ENCODE measurements around the gene CBX4.

The CBX4 gene

GRCh38 chr17:79839356-79840268, at the start of gene CBX4:
TSS of gene CBX4 (minus strand) at chr17:79839440. CDS start at chr17:79839251, 189 bp downstream.
- DNase-seq (ENCODE audit: extremely low read depth in 1 of 2, low read depth in 1 of 2) = peak; percentile 69 to 87

DNA sequence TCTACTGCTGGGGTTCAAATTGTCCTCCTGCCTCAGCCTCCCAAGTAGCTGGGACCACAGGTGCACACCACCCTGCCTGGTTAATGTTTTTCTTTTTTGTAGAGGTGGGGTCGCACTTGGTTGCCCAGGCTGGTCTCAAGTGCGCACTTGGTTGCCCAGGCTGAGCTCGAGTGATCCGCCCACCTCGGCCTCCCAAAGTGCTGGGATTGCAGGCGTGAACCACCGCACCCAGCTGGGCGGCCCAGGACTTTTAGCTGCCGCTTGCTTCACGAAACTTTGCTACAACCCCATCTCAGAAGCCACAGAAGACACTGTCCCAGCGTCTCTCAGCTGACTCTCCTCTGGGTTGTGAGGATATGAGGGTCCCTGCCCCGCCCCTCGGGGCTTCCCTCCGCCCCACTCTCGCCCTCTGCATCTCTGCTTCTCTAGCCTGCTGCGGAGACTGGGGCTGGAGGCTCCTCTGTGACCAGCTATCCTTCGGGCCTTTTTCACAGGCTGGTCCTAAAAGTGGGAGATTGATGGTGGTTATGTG, 48.8 kb upstream of the CBX4 start:
- no peak for DNase-seq (ENCODE audit: extremely low read depth in 1 of 2, low read depth in 1 of 2)

DNA sequence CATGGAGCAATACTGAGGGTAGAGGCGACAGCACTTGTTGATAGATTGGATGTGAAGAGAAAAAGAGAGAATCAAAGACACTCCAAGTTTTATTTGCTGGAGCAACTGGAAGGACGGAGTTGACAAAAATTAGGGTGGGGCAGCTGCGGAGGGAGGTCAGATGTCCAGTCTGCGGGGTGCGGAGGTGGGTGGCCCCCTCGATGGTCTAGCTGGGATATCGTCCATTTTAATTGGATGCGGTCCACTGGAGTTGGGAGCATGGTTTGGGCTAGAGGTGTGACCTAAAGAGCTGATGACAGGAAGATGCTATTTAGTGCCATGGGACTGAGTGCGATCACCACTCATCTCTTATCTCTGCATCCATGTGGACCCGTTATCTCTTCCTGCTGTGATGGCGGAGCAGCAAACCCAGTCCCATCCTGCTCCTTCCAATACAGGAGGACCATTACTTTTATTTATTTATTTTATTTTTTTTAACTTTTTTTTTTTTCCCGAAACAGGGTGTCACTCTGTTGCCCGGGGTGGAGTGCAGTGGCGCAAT, 48.3 kb upstream of the CBX4 start:
- DNase-seq (ENCODE audit: extremely low read depth in 1 of 2, low read depth in 1 of 2) = no peak

GRCh38 chr17:79883202-79883601, 44.0 kb upstream of the CBX4 start:
- no peak for DNase-seq (ENCODE audit: extremely low read depth in 1 of 2, low read depth in 1 of 2)

- no peak for DNase-seq (ENCODE audit: extremely low read depth in 1 of 2, low read depth in 1 of 2)
Measured at GRCh38 chr17:79878329-79878947, 39.2 kb upstream of the CBX4 start.

- DNase-seq (ENCODE audit: extremely low read depth in 1 of 2, low read depth in 1 of 2) = no peak
Measured at GRCh38 chr17:79877041-79877440, 37.8 kb upstream of the CBX4 start.

- no peak for DNase-seq (ENCODE audit: extremely low read depth in 1 of 2, low read depth in 1 of 2)
Measured at GRCh38 chr17:79875511-79875910, 36.3 kb upstream of the CBX4 start.

DNA sequence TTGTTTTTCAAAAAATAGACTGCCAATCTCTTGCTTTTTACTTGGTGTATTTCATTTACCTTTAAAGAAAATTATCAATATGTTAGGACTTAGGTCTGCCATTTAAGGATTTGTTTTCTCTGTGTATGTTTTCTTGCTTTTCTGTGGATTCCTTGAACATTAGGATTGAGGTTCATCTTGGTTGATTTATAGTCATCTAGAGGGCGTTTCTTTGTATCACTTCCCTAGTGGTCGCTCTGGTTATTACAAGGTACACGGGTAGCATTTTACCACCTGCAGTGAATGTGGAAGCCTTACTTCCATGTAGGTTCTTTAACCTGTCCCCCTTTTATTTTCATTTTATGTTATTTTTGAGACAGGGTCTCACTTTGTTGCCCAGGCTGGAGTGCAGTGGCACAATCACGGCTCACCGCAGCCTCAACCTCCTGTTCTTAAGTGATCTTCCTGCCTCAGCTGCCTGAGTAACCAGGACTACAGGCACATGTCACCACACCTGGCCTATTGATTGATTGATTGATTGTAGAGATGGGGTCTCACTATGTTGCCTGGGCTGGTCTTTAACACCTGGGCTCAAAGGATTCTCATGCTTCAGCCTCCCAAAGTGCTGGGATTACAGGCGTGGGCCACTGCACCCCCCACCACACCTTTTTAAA, 35.2 kb upstream of the CBX4 start:
- no peak for DNase-seq (ENCODE audit: extremely low read depth in 1 of 2, low read depth in 1 of 2)

DNA sequence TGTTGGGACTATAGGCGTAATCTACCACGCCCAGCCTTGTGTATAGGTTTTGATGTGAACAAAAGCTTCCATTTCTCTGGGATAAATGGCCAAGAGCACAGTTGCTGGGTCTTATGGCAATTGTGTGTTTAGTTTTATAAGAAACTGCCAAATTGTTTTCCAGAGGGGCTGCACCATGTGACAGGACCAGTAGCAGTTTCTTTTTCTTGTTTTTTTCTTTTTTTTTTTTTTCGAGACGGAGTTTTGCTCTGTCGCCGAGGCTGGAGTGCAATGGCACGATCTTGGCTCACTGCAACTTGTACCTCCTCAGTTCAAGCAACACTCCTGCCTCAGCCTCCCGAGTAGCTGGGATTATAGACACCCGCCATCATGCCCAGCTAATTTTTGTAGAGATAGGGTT, 34.3 kb upstream of the CBX4 start:
- no peak for DNase-seq (ENCODE audit: extremely low read depth in 1 of 2, low read depth in 1 of 2)

DNA sequence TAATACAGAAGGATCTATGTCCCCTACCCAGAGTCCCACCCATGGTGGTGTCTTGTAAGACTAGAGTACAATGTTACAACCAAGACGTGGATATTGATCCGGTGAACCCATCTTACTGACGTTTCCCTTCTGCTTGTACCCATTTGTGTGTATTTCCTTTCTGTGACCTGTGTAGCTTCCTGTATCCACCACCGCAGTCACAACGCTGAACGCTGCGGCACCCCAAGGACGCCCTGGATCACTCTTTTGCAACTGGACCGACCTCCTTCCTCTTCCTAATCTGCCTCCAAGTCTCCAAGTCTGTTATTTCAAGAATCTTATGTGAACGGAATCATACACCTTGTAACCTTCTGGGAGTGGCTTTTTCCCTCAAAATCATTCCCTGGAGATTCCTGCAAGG, 33.5 kb upstream of the CBX4 start:
- DNase-seq (ENCODE audit: extremely low read depth in 1 of 2, low read depth in 1 of 2) = no peak

DNA sequence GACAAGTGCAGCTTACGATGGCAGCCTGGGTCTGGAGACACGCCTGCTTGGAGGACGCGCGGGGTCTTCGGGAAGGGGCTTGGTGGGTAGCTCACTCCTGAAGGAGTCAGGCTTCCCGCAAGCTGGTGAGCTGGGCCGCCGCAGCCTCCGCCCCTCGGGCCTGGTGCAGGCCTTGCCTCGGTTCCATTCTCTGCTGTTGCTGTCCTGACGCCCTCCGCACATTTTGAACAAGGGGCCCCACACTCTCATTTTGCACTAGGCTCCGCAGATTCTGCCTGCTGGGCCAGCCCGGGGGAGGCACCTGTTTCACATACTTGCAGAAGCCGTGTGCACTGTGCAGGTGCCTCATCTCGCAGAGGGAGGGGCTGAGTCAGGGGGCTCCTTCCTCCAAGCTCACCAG, 31.9 kb upstream of the CBX4 start:
- no peak for DNase-seq (ENCODE audit: extremely low read depth in 1 of 2, low read depth in 1 of 2)

- DNase-seq (ENCODE audit: extremely low read depth in 1 of 2, low read depth in 1 of 2) = no peak
Measured at GRCh38 chr17:79870540-79870939, 31.3 kb upstream of the CBX4 start.

GRCh38 chr17:79866791-79867518, 27.7 kb upstream of the CBX4 start:
- DNase-seq (ENCODE audit: extremely low read depth in 1 of 2, low read depth in 1 of 2) = no peak

- no peak for DNase-seq (ENCODE audit: extremely low read depth in 1 of 2, low read depth in 1 of 2)
Measured at GRCh38 chr17:79865351-79866210, 26.3 kb upstream of the CBX4 start.

DNA sequence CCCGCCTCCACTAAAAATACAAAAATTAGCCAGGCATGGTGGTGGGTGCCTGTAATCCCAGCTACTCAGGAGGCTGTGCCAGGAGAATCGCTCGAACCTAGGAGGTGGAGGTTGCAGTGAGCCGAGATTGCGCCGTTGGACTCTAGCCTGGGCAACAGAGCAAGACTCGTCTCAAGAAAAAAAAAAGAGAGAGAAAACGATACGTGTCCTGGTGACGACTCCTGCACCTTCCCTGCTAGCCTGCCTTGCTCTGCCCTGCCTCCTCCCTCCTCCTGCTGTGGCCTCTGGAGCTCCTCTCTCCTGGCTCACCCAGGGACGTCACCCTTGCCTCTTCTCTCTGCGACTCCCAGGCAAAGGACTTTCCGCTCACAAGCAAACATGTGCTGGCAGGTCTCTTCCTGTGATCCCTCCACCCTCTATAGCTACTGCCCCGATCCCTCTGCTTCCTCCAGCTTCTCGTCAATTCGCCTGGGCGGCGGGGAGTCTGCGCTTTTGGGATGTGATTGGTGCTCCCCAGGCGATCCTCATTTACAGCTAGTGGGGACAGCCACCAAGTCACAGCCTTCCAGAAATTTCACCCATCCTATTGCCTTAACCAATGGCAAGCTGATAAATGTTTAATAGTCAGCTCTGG, 25.5 kb upstream of the CBX4 start:
- no peak for DNase-seq (ENCODE audit: extremely low read depth in 1 of 2, low read depth in 1 of 2)

- DNase-seq (ENCODE audit: extremely low read depth in 1 of 2, low read depth in 1 of 2) = no peak
Measured at GRCh38 chr17:79864147-79864546, 24.9 kb upstream of the CBX4 start.

- no peak for DNase-seq (ENCODE audit: extremely low read depth in 1 of 2, low read depth in 1 of 2)
Measured at GRCh38 chr17:79862771-79863440, 23.7 kb upstream of the CBX4 start.

DNA sequence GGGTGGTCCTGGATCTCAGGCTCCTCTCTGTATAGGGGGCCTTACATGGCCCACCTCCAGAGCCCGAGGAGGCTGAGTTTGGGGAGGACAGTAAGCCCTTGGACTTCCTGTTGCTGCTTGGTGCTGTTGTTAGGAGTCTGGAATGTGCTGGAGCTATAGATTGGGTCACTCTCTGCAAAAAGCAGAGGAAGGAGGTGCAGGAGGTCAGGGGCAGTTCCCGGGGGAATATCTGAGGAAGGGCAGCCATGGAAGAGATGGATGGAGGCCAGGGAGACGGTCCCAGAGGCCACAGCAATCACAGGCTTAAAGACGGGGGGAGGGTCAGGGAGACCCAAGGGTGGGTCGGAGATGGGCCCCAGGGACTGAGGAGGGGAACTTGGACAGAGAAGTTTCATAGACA, 23.0 kb upstream of the CBX4 start:
- DNase-seq (ENCODE audit: extremely low read depth in 1 of 2, low read depth in 1 of 2) = no peak

All from activated CD8-positive, alpha-beta memory T cell treated with anti-CD3 and anti-CD28 coated beads for 1 hour (primary cell).